GM23338 (cell line): ENCODE data around the gene DPYD. TPM values are rescaled to one million over a fixed set of nuclear protein-coding genes. Genes with fewer than 3 reads are reported as not detected.

Experiments used
- ATAC-seq: fragments of 200-7000 bp; cut with Tn5 transposase; 3 replicates; pipeline ENCODE4 v1.9.1; 2020
- DNase-seq: peaks from one replicate; pipeline ENCODE4 v3.0.0-alpha.2; 2015; ENCODE audit warnings: low spot score
- H2AFZ ChIP-seq: fragments of 200-600 bp; sonication (generic); 2 replicates; pipeline ENCODE4 v1.8.0; 2016; ENCODE audit warnings: antibody characterized with exemption, mild to moderate bottlenecking, moderate library complexity
- H3F3A ChIP-seq: fragments of 200-600 bp; sonication (generic); replicated peaks from 2 replicates; pipeline ENCODE4 v1.8.0; 2017; ENCODE audit warnings: antibody characterized with exemption, mixed run types, low read depth
- H3K27ac ChIP-seq: fragments of 200-600 bp; sonication (generic); 2 replicates; pipeline ENCODE4 v1.6.1; 2016; ENCODE audit warnings: low read depth
- H3K27me3 ChIP-seq: fragments of 200-600 bp; sonication (generic); 2 replicates; pipeline ENCODE4 v1.8.0; 2016; ENCODE audit warnings: mild to moderate bottlenecking, mixed run types, moderate library complexity; ENCODE audit not compliant: insufficient read depth
- H3K36me3 ChIP-seq: fragments of 200-600 bp; sonication (generic); 2 replicates; pipeline ENCODE4 v1.8.0; 2016; ENCODE audit warnings: mild to moderate bottlenecking; ENCODE audit not compliant: insufficient read depth
- H3K4me1 ChIP-seq: fragments of 200-600 bp; sonication (generic); 2 replicates; pipeline ENCODE4 v1.8.0; 2016; ENCODE audit warnings: mild to moderate bottlenecking, moderate library complexity; ENCODE audit not compliant: insufficient read depth
- H3K4me2 ChIP-seq: fragments of 200-600 bp; sonication (generic); 2 replicates; pipeline ENCODE4 v1.7.1; 2017; ENCODE audit warnings: mixed run types
- H3K4me3 ChIP-seq: fragments of 200-600 bp; sonication (generic); 2 replicates; pipeline ENCODE4 v1.6.1; 2016; ENCODE audit warnings: mixed run types
- H3K79me2 ChIP-seq: fragments of 200-600 bp; sonication (generic); replicated peaks from 2 replicates; pipeline ENCODE4 v1.8.0; 2017; ENCODE audit warnings: mild to moderate bottlenecking; ENCODE audit not compliant: insufficient read depth
- H3K9me2 ChIP-seq: fragments of 200-600 bp; sonication (generic); 2 replicates; pipeline ENCODE4 v1.8.0; 2017; ENCODE audit not compliant: insufficient read depth
- H4K20me1 ChIP-seq: fragments of 200-600 bp; sonication (generic); replicated peaks from 2 replicates; pipeline ENCODE4 v1.8.0; 2017; ENCODE audit warnings: mild to moderate bottlenecking; ENCODE audit not compliant: insufficient read depth
- H3K27ac Mint-ChIP-seq: 2 replicates; pipeline ENCODE4 v1.8.0; 2020; ENCODE audit warnings: inconsistent platforms, mild to moderate bottlenecking, moderate library complexity, mixed read lengths
- H3K27me3 Mint-ChIP-seq: 3 replicates; pipeline ENCODE4 v1.8.0; 2022; ENCODE audit warnings: low read depth, mild to moderate bottlenecking, moderate library complexity, mixed read lengths, inconsistent platforms; ENCODE audit not compliant: insufficient read depth, poor library complexity
- H3K36me3 Mint-ChIP-seq: 3 replicates; pipeline ENCODE4 v1.8.0; 2021; ENCODE audit warnings: low read depth, mild to moderate bottlenecking, inconsistent platforms, moderate library complexity, mixed read lengths
- H3K4me1 Mint-ChIP-seq: 3 replicates; pipeline ENCODE4 v1.8.0; 2020; ENCODE audit warnings: mild to moderate bottlenecking, inconsistent platforms, mixed read lengths
- H3K4me3 Mint-ChIP-seq: 3 replicates; pipeline ENCODE4 v1.8.0; 2021; ENCODE audit warnings: moderate library complexity, mild to moderate bottlenecking, inconsistent platforms, mixed read lengths
- H3K9me3 Mint-ChIP-seq: 3 replicates; pipeline ENCODE4 v1.8.0; 2020; ENCODE audit warnings: moderate library complexity, mild to moderate bottlenecking, inconsistent platforms, mixed read lengths
- CREB1 ChIP-seq: fragments of 250-450 bp; sonication (Bioruptor Pico); IDR thresholded peaks from 2 replicates; pipeline ENCODE4 v1.5.0; 2020; ENCODE audit warnings: low read depth, mild to moderate bottlenecking, moderate library complexity
- CTCF ChIP-seq, 2 experiments: fragments of 200-600 bp in 1 of 2; sonication (generic) in 1 of 2; conservative IDR thresholded peaks; 2 replicates each; pipeline versions ENCODE4 v1.5.1 to v1.6.1; 2016 to 2017; ENCODE audit warnings: antibody characterized with exemption in 2 of 2, low read depth in 2 of 2, mild to moderate bottlenecking in 2 of 2, moderate library complexity in 1 of 2
- ETS1 ChIP-seq: IDR thresholded peaks from 2 replicates; pipeline ENCODE4 v1.6.1; 2016; ENCODE audit warnings: antibody characterized with exemption
- EZH2 ChIP-seq: fragments of 200-600 bp; sonication (generic); IDR thresholded peaks from one replicate; pipeline ENCODE4 v1.8.0; 2017; ENCODE audit warnings: antibody characterized with exemption, mild to moderate bottlenecking, low read depth; ENCODE audit not compliant: unreplicated experiment
- EZH2phosphoT487 ChIP-seq: fragments of 200-600 bp; sonication (generic); IDR thresholded peaks from one replicate; pipeline ENCODE4 v1.8.1; 2018; ENCODE audit warnings: antibody characterized with exemption; ENCODE audit not compliant: unreplicated experiment
- JUNB ChIP-seq: IDR thresholded peaks from one replicate; pipeline ENCODE4 v1.6.1; 2016; ENCODE audit warnings: antibody characterized with exemption; ENCODE audit not compliant: unreplicated experiment
- NANOG ChIP-seq: IDR thresholded peaks from 2 replicates; pipeline ENCODE4 v1.6.1; 2016; ENCODE audit warnings: antibody characterized with exemption, borderline replicate concordance
- POLR2AphosphoS5 ChIP-seq: IDR thresholded peaks from 2 replicates; pipeline ENCODE4 v1.6.1; 2016; ENCODE audit warnings: antibody characterized with exemption, low read depth
- REST ChIP-seq: IDR thresholded peaks from one replicate; pipeline ENCODE4 v1.6.1; 2018; ENCODE audit warnings: antibody characterized with exemption; ENCODE audit not compliant: unreplicated experiment
- STAT1 ChIP-seq: IDR thresholded peaks from one replicate; pipeline ENCODE4 v1.6.1; 2016; ENCODE audit warnings: antibody characterized with exemption; ENCODE audit not compliant: unreplicated experiment
- ZNF114 ChIP-seq: fragments of 250-450 bp; sonication (Bioruptor Pico); IDR thresholded peaks from 2 replicates; pipeline ENCODE4 v1.5.0; 2020; ENCODE audit warnings: mild to moderate bottlenecking, moderate library complexity
- ZNF331 ChIP-seq: fragments of 250-450 bp; sonication (Bioruptor Pico); IDR thresholded peaks from 2 replicates; pipeline ENCODE4 v1.5.0; 2020; ENCODE audit warnings: low read depth, mild to moderate bottlenecking, moderate library complexity
- polyA plus RNA-seq: library from polyadenylated mRNA; unstranded; fragments of >200 nt; fragmentation: Nextera tagmentation; extraction: Ambion mirVana; gene quantifications from 2 replicates; pipeline ENCODE4 v1.2.1, GENCODE V29; 2016
- total RNA-seq: library from RNA; depleted of rRNA; stranded (reverse); fragments of >200 nt; shearing (Covaris generic); gene quantifications from 2 replicates; pipeline ENCODE4 v1.2.3, GENCODE V29; 2014

The DPYD gene
- total and polyA plus RNA-seq, 2 experiments from 2014 or later, result 0.50 to 1.6 TPM

DNA sequence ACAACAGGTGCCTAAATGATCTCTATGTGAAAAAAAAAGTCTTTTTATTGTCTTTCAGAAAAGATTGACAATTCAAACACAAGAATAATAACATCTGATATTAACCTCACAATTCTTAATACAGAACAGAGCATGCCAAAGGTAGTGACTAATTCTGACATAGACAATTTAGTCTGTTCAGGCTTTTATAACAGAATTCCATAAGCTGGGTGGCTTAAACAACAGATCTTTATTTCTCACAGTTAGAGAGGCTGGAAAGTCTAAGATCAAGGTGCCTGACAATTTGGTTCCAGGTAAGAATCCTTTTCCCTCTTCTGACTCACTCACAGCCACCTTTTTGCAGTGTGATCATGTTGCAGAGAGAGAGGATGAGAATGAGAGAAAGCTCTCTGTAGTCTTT, 27.0 kb downstream of the DPYD start:
- H3K4me3 Mint-ChIP-seq, result no peak overlapping the region
- Histone ChIP-seq H3K4me2 (no peak overlapping the region), H3K4me1 (no peaks in the 10 kb centered on the region), H3F3A (no peaks in the 10 kb centered on the region), H3K27me3 (no peaks in the 10 kb centered on the region), H4K20me1 (no peaks in the 10 kb centered on the region), H3K27ac (no peak overlapping the region), H2AFZ (no peak overlapping the region), H3K36me3 (no peaks in the 10 kb centered on the region), H3K9me2 (no peaks in the 10 kb centered on the region), H3K4me3 (no peak overlapping the region), H3K79me2 (no peaks in the 10 kb centered on the region)
- H3K4me1 Mint-ChIP-seq, result peaks cover 3% of the 10 kb centered on the region; the same call in 1 of the 3 replicates
- peaks cover 3% of the 10 kb centered on the region; the same call in 1 of the 3 replicates for H3K36me3 Mint-ChIP-seq
- TF ChIP-seq JUNB (no peak), STAT1 (no peak), EZH2 (no peak), ETS1 (no peak), CREB1 (CRISPR knock-in tag) (no peak), NANOG (no peak), REST (no peak), ZNF331 (CRISPR knock-in tag) (no peak), CTCF (conservative IDR thresholded peaks at IDR 0.05; ENCODE audit: low read depth in 2 of 2) (no peak)
- H3K27me3 Mint-ChIP-seq, result no peaks in the 10 kb centered on the region
- H3K9me3 Mint-ChIP-seq, result peaks cover 3% of the 10 kb centered on the region; the same call in 1 of the 3 replicates
- no peak for ATAC-seq
- no peak for DNase-seq
- no peak overlapping the region for H3K27ac Mint-ChIP-seq

- no peaks in the 10 kb centered on the region for H4K20me1 ChIP-seq
- H3K27ac ChIP-seq, result no peak overlapping the region
- Mint-ChIP-seq H3K27me3 (no peaks in the 10 kb centered on the region), H3K4me1 (no peaks in the 10 kb centered on the region), H3K27ac (no peak overlapping the region), H3K4me3 (no peak overlapping the region), H3K36me3 (no peaks in the 10 kb centered on the region), H3K9me3 (no peaks in the 10 kb centered on the region; the same call in 2 of the 3 replicates)
- H3K4me3 ChIP-seq, result no peak overlapping the region
- no peaks in the 10 kb centered on the region for H3K79me2 ChIP-seq
- H3K9me2 ChIP-seq, result no peaks in the 10 kb centered on the region
- H3F3A ChIP-seq, result no peaks in the 10 kb centered on the region
- no peak overlapping the region for H2AFZ ChIP-seq
- no peak overlapping the region for H3K4me2 ChIP-seq
- H3K27me3 ChIP-seq, result no peaks in the 10 kb centered on the region
- no peaks in the 10 kb centered on the region for H3K4me1 ChIP-seq
- no peaks in the 10 kb centered on the region for H3K36me3 ChIP-seq
- ATAC-seq (no peak), DNase-seq (no peak)
- TF ChIP-seq ZNF114 (CRISPR knock-in tag) (no peak), EZH2phosphoT487 (no peak), STAT1 (no peak), JUNB (no peak), NANOG (no peak), CTCF (conservative IDR thresholded peaks at IDR 0.05; ENCODE audit: low read depth in 2 of 2) (no peak), REST (no peak), POLR2AphosphoS5 (no peak), EZH2 (no peak), ZNF331 (CRISPR knock-in tag) (no peak)
Observed at GRCh38 chr1:97886199-97886598, 34.6 kb downstream of the DPYD start.
